IPS-NIHi7 (cell line): ENCODE data around the gene SDCCAG8.

ENCODE experiments used
- DNase-seq: peaks from one replicate; pipeline ENCODE4 v3.0.0; 2012; ENCODE audit warnings: mixed read lengths; ENCODE audit errors: extremely low spot score

Gene SDCCAG8

DNA sequence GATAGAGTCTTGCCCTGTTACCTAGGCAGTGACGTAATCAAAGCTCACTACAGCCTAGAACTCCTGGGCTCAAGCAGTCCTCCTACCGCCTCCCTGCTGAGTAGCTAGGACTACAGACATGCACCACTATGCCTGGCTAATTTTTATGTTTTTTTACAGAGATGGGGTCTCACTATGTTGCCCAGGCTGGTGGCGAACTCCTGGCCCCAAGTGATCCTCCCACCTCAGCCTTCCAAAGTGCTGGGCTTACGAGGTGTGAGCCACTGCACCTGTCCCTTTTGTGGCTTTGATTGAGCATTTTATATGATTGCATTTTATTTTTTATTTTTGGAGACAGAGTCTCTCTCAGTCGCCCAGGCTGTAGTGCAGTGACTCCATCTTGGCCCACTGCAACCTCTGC is 25.8 kb downstream of the SDCCAG8 start:
- no peak for DNase-seq

DNA sequence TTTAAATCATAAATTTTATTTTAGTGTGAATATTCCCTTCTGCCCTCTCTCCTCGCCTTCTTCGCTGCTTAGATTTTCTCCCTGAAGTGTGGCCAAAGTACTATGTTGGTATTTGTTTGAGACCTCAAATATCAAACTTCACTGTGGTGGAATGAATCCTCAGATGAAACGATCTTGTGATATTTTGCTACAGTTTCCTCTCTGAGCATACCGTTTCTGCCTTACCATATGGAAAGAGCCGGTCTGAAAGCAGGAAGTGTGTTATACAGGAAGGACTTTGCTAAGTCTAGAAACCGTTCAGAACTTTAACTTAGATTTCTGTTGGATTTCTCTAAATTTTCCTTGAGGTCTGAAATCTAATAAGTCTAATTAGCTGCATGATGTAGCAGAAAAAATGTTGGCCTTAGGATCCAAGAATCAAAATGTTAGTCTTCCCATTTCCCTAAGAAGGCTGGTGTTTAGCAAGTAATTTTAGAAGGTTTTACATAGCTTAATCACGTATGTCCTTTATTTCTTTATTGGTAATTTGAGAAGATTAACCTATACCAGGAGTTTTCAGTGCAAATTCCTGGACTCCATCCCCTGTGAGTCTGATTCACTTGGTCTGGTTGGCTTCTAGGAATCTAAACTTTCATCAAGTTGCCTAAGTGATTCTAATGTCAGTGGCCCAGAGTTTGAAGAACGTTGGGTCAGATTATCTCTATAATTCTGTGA is 30.7 kb downstream of the SDCCAG8 start:
- DNase-seq = no peak

GRCh38 chr1:243287123-243287460 is 31.3 kb downstream of the SDCCAG8 start:
- no peak for DNase-seq

DNA sequence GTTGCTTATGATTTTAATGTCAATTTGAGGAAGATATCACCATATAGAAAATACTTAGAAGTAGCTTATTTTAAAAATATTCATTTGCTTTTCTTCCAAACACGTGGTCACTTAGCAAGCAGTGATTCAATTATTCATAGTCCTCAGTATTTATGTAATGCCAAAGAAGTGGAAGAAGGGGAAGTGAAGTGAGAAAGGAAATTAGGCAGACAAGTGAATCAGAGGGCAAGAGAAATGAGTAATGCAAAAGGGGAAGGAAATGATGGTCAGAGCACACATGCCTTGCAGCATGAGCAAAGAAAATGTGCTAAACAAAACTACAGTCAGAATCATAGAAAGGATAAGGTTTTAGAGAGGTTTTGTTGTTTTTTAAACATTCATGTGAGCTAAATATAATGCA is 31.8 kb downstream of the SDCCAG8 start:
- no peak for DNase-seq

- no peak for DNase-seq
Observed at GRCh38 chr1:243288062-243288461, 32.2 kb downstream of the SDCCAG8 start.

GRCh38 chr1:243291292-243291691 is 35.5 kb downstream of the SDCCAG8 start:
- DNase-seq = no peak

- no peak for DNase-seq
Observed at GRCh38 chr1:243292117-243292516, 36.3 kb downstream of the SDCCAG8 start.

DNA sequence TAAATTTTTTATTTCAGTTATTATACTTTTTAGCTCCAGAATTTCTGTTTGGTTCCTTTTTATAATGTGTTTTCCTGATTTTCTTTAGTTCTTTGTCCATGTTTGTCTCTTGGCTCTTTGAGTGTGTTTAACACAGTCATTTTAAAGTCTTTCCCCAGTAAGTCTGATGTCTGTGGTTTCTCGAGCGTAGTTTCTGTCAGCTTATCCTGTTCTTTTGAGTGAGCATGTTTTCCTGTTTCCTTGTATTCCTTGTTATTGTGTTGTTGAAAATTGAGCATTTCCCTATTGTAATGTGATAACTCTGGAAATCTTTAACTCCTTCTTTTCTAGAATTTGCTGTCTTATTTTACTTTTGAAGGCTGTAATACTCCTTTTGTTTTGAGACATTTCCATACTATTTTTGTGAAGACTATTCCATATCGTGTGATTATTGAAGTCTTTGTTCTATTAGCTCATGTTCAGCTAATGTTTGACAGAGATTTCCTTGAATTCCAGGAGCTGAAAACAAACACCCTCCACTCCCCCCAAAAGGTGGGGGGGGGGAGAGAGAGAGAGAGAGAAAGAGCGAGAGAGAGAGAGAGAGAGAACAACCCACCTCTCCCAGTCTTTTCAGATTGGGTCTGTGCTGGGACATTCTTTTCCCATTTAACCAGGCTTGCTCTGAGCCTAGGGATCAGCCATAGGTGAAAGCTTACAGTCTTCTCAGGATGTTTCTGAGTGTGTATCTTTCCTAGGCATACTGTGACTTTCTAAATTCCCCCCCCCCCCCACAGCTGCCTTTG is 38.3 kb downstream of the SDCCAG8 start:
- no peak for DNase-seq

GRCh38 chr1:243294723-243295121 is 38.9 kb downstream of the SDCCAG8 start:
- DNase-seq = no peak

DNA sequence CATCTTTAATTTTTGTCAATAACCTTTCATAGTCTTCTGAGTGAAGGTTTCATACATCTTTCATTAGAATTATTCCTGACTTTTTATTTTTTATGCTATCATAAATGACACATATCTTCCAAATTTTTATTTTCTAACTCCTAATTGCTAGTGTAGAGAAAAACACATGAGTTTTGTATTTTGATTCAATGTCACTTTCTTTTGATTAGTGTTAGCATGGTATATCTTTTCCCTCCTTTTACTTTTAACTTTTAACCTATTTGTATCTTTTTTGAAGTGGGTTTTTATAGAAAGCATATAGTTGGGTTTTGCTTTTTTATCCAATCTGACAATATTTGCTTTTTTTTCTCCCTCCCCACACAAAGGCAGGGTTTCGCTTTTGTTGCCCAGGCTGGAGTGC is 43.2 kb downstream of the SDCCAG8 start:
- DNase-seq = no peak

DNA sequence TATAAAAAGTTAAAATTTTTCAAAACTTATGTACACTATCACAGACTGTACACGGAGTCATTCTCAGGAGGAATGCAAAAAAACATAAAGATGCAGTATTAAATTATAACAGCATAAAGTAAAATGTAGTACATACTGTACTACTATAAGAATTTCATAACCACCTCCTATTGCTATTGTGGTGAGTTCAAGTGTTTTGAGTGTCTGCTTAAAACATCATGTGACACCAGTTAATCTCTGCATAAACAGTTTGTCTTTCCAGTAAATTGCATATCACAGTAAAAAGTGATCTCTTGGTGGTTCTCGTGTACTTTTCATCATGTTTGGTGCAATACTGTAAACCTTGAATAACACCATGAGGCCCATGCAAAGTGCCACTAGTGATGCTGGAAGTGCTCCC is 45.2 kb downstream of the SDCCAG8 start:
- no peak for DNase-seq

- no peak for DNase-seq
Observed at GRCh38 chr1:243311809-243312208, 56.0 kb downstream of the SDCCAG8 start.

DNA sequence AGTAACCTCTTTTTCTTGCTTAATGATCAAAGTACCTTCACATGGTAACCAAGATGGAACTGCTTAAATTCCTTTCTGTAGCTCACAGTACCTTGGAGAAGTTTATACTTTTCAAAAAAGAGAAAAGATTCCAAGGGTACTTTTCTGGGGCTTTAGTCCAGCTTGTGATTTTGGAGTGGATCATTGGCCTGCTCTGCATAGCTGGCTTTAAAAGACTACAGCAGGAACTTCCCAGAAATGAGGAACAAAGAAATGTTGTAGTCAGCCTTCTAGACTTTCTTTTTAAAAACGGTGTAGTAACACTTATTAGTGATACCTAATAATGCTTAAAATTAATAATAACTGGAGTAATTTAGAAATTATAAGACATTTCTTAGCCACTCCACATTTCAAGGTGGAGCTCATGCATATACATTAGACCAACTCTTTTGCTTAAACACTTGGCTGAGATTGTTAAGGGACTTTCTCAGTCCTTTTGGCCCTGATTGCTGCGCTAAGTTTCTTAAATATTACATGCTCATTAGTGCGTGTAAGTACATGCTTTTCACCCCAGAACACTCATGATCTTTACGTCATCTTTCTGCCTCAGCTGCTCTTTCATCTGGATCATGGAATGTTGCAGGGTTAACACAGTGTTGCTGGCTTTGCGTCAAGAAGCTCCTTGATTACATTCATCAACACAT is 57.3 kb downstream of the SDCCAG8 start:
- no peak for DNase-seq

DNA sequence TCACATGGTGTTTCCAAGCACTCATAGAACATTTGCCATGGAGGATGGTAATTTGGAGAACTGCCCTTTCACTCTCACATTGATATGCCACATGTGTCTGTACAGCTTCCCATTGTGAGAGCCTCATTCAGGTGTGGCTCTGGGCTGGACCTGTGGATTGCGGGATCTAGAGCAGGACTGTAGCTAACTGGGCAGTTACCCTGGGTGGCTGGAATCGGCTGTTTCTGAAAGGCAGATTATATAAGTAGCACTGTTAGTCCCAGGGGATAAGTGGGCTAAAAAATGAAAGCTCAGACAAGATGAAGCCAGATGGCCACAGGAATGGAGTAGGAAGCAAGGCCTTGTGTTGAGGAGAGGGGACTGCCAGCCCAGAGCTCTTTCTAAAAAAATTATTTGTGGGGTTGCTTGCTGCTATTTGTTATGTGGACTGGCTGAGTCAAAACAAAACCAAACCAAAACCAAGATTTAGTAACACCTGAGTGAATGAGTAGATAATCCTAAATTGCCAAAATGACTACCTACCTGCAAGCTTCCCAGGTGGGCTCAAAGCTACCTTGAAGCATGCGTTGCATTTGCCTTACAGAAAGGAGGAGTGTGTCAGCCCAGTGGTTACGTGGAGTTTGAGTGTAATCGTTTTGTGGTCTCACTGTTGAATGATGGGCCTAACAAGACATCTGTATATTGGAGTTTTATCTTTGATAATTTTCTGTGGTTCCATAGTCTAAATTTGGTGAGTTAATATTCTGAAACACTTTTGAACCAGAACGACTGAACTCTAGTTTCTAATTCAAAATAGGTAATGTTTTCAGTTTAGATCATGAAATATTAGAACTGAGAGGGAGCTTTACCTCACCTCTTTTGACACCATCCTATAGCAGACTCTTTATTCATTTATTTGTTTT is 58.0 kb downstream of the SDCCAG8 start:
- DNase-seq = no peak

DNA sequence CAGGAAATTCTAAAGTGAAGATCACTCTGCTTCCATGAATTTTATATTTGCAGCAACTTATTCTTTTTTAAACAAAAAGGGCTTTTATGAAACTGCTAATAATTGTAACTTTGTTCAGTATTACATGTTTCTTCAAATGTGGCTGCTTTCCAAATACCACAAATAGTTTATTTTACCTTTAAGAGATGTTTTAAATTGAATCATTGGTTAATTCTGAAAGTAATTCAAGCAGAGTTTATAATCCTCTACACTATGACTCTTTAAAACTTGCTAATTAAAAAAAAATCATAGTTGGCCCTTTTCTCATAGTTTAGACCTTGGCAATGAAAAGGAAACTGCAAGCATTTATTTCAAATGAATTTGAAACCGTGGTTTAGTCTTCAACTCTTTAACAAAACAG is 59.6 kb downstream of the SDCCAG8 start:
- no peak for DNase-seq

- no peak for DNase-seq
Observed at GRCh38 chr1:243315893-243316292, 60.1 kb downstream of the SDCCAG8 start.

GRCh38 chr1:243316366-243316989 is 60.6 kb downstream of the SDCCAG8 start:
- DNase-seq = peak; percentile 46

DNA sequence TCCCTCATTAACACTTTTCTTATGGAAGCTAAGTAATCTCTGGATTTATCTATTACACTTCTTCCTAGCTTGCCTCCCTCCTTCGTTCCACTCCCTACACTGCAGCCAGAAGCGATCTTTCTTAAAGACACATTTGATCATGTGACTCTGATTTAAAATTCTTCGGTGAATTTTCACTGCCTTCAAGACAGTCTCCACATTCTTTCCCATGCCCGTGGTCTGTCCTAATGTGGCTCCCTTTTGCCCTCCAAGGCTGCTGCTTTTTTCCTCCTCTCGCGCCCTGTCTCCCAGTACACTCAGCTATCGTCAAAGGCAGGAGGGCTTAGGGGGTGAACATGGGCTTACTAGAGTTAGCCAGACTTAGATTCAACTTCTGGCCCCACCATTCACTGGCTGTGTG is 64.4 kb downstream of the SDCCAG8 start:
- DNase-seq = no peak

DNA sequence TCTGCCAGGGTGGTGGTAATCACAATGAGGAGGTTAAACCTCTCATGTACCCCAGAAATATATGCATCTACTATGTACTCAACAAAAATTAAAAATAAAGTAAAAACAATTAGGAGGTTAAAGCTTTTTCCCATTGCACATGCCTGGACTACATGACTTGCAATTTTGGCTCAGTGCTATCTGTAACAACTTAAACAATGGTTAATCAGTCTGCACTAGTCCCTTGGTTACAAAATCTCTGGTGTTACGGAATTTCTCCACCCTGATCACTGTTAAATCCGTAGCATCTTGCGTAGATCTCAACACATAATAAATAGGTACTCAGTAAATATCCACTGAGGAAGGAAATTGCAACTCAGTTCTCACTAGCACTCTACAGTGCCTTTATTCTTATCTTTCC is 66.5 kb downstream of the SDCCAG8 start:
- no peak for DNase-seq

- no peak for DNase-seq
Observed at GRCh38 chr1:243323491-243323890, 67.7 kb downstream of the SDCCAG8 start.

DNA sequence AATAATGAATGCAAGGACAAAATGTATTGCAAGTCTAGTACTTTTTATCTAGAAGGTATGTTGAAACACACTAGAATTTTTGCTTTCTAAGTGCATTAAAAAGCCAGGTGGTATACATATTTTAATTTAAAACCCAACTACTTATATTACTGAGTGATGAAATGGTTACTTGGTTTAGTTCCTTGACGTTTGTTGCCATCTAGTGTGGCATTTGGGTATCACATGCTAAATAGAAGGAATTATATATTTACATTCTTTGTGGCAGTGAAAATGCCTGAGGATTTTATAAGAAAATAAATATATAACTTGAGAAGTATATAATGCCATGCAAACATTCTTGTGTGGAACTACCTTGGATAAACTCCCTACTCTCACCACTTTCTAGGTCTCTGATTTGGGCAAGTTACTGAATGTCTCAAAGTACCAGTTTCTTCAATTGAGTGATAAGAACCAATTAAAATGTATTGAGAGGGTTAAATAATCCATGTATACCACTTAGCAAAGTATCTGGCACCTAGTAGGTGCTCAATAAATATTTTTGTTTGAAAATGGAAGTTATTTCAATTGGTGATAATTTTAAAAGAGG is 69.6 kb downstream of the SDCCAG8 start:
- DNase-seq = no peak
